ENCODE measurements around the gene TRIM7. TPM values are rescaled to one million over a fixed set of nuclear protein-coding genes. Genes with fewer than 3 reads are reported as not detected.
"Not testable (repeated sequence)": the region's sequence is repeated elsewhere in the genome, so short reads cannot be mapped to it uniquely, and the experiment has no call there.

TRIM7 gene
- polyA plus RNA-seq, 1 donor from 2014 or later = 2.1 TPM

GRCh38 chr5:181170237-181170825 is 34.7 kb downstream of the TRIM7 start:
- no peaks in the 10 kb centered on the region for H4K20me1 ChIP-seq (ENCODE audit: insufficient read depth)
- H3K9ac ChIP-seq (ENCODE audit: low read length) = no peak overlapping the region
- no peak for TF ChIP-seq TAF1 (IDR thresholded peaks at IDR 0.05; ENCODE audit: low read depth)
- TF ChIP-seq MXI1 (conservative IDR thresholded peaks at IDR 0.05; ENCODE audit: poor library complexity, severe bottlenecking) = no peak
- TF ChIP-seq SMC3 (conservative IDR thresholded peaks at IDR 0.05; ENCODE audit: poor library complexity) = no peak
- TF ChIP-seq EP300 (conservative IDR thresholded peaks at IDR 0.05; ENCODE audit: poor library complexity, severe bottlenecking) = no peak
- no peak for TF ChIP-seq POLR2AphosphoS5 (IDR thresholded peaks at IDR 0.05)
- TF ChIP-seq CTCF (IDR thresholded peaks at IDR 0.05; ENCODE audit: poor library complexity, severe bottlenecking) = no peak
- TF ChIP-seq EZH2 (IDR thresholded peaks at IDR 0.05; ENCODE audit: borderline replicate concordance, insufficient read depth, low read length, poor library complexity, severe bottlenecking) = no peak
- TF ChIP-seq RAD21 (conservative IDR thresholded peaks at IDR 0.05) = no peak
- no peak for TF ChIP-seq REST (IDR thresholded peaks at IDR 0.05; ENCODE audit: borderline replicate concordance)
- H3K4me2 ChIP-seq (ENCODE audit: low read length) = no peak overlapping the region
- H3K9me3 ChIP-seq (ENCODE audit: low read length) = no peaks in the 10 kb centered on the region
- peaks cover 96% of the 10 kb centered on the region for H3K27me3 ChIP-seq (ENCODE audit: insufficient read depth, low read depth, low read length)
- no peaks in the 10 kb centered on the region for H3K79me2 ChIP-seq (replicated peaks; ENCODE audit: insufficient read depth, low read length)
- no peaks in the 10 kb centered on the region for H3K36me3 ChIP-seq (ENCODE audit: insufficient read depth, low read length)
- H3F3A ChIP-seq (ENCODE audit: insufficient read depth, low read length, poor library complexity, severe bottlenecking) = no peaks in the 10 kb centered on the region
- H3K4me3 ChIP-seq (ENCODE audit: low read length) = peak overlapping the region; percentile 62
- no peaks in the 10 kb centered on the region for H3K9me2 ChIP-seq (ENCODE audit: insufficient read depth, low read length)
- H2AFZ ChIP-seq (ENCODE audit: low read depth, low read length) = no peak overlapping the region
- no peak overlapping the region for H3K27ac ChIP-seq (ENCODE audit: low read length)

- H4K20me1 ChIP-seq (ENCODE audit: insufficient read depth); H3K36me3 ChIP-seq (ENCODE audit: insufficient read depth, low read length); H3K79me2 ChIP-seq (replicated peaks; ENCODE audit: insufficient read depth, low read length); H3K9me2 ChIP-seq (ENCODE audit: insufficient read depth, low read length); H3K4me2 ChIP-seq (ENCODE audit: low read length); H3K9me3 ChIP-seq (ENCODE audit: low read length); H3F3A ChIP-seq (ENCODE audit: insufficient read depth, low read length, poor library complexity, severe bottlenecking); H3K9ac ChIP-seq (ENCODE audit: low read length); H2AFZ ChIP-seq (ENCODE audit: low read depth, low read length); H3K27ac ChIP-seq (ENCODE audit: low read length): not testable (repeated sequence)
- Histone ChIP-seq H3K27me3 (ENCODE audit: insufficient read depth, low read depth, low read length) (peaks cover 94% of the 10 kb centered on the region), H3K4me3 (ENCODE audit: low read length) (peak overlapping the region; percentile 62)
Measured at GRCh38 chr5:181169459-181170236, 35.3 kb downstream of the TRIM7 start.

Data from neural cell (in vitro differentiated cells).